Measurements from ENCODE around the gene MS4A8.
A peak's percentile ranks its signal among the peaks of the same experiment; 100 is the strongest.

Gene MS4A8

DNA sequence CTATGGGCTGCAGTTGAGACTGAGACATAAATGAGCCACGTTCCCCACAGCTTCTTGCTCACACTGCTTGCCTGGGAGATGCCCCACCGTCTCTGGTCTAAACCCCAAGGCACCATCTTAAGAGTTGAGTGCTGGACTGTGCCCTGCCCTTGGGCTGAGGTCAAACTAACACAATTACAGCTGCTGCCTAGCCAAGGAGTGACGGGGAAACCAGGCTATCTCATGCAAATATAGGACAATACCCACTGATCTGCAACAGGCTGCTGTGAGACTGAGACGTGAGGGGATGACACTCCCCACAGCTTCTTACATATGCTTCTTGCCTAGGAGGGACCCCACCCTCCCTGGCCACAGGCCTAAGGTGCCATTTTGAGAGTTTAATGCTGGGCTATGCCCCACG, 7.8 kb upstream of the MS4A8 start:
- TF ChIP-seq, protein P1, sequence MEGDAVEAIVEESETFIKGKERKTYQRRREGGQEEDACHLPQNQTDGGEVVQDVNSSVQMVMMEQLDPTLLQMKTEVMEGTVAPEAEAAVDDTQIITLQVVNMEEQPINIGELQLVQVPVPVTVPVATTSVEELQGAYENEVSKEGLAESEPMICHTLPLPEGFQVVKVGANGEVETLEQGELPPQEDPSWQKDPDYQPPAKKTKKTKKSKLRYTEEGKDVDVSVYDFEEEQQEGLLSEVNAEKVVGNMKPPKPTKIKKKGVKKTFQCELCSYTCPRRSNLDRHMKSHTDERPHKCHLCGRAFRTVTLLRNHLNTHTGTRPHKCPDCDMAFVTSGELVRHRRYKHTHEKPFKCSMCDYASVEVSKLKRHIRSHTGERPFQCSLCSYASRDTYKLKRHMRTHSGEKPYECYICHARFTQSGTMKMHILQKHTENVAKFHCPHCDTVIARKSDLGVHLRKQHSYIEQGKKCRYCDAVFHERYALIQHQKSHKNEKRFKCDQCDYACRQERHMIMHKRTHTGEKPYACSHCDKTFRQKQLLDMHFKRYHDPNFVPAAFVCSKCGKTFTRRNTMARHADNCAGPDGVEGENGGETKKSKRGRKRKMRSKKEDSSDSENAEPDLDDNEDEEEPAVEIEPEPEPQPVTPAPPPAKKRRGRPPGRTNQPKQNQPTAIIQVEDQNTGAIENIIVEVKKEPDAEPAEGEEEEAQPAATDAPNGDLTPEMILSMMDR (conservative IDR thresholded peaks at IDR 0.05; ENCODE audit: low read depth, low read length) = no peak
- DNase-seq (ENCODE audit: low read depth) = no peak
- no peak overlapping the region for H3K4me3 ChIP-seq (ENCODE audit: low read length)

DNA sequence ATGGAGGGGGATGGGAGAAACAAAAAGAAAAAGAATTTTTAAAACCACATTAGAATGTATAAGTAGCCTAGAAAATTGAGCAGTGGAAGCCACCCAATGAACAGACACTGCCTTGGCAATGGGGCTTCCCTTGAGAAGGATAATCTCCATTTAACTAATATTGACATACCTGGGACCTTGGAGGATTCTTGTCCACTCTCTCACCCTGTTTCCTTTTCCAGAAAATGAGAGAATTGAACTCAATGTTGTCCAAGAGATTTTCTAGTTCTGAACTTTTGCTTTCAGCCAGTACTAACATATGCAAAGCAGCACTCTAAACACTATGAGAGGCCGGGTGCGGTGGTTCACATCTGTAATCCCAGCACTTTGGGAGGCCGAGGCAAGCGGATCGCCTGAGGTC, 524 bp downstream of the MS4A8 start:
- TF ChIP-seq, protein P1 (conservative IDR thresholded peaks at IDR 0.05; ENCODE audit: low read depth, low read length) = no peak
- no peak overlapping the region for H3K4me3 ChIP-seq (ENCODE audit: low read length)
- no peak for DNase-seq (ENCODE audit: low read depth)

DNA sequence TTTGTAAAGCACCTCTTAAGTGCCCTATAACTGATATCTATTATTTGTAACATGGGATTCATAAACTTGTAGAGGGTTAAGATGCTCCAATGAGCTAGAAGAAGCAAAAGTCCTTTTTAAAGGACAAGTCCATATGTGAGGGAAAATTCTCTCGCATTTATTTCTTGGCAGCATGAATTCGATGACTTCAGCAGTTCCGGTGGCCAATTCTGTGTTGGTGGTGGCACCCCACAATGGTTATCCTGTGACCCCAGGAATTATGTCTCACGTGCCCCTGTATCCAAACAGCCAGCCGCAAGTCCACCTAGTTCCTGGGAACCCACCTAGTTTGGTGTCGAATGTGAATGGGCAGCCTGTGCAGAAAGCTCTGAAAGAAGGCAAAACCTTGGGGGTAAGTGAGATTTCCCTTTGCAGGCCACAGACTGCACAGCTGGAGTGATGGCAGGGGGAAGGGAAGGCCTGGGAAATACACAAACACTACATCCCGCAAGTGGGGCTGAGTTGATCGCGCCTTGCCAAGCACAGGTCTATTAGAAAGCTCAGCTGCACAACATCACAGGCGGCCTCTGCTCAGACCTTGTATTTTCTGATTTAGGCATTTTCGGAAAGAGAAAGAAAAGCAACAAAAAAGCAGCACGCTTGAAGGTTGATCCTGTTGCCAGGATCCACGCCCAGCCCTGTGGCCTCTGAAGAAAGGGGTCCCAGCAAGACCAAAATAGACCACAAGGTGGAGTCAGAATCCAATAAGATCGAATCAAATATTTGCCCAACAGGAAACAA, 1.5 kb downstream of the MS4A8 start:
- DNase-seq (ENCODE audit: low read depth) = no peak
- TF ChIP-seq, protein P1 (conservative IDR thresholded peaks at IDR 0.05; ENCODE audit: low read depth, low read length) = peak; percentile 30
- no peak overlapping the region for H3K4me3 ChIP-seq (ENCODE audit: low read length)

DNA sequence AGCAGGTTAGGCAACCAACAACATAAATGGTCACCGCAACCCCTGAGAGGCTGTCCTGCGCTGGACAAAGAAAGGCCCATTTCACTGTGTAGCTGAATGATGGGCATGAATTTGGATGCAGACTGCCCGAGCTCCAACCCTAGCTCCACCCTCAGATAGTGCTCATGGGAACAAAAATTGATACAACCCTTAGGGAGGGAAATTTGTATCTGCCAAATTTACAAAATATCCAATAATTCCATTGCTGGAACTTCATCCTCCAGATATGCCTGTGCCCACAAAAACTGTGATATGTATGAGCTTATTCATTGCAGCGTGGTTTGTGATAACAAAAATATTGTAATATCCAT, 2.0 kb downstream of the MS4A8 start:
- TF ChIP-seq, protein P1 (conservative IDR thresholded peaks at IDR 0.05; ENCODE audit: low read depth, low read length) = no peak

DNA sequence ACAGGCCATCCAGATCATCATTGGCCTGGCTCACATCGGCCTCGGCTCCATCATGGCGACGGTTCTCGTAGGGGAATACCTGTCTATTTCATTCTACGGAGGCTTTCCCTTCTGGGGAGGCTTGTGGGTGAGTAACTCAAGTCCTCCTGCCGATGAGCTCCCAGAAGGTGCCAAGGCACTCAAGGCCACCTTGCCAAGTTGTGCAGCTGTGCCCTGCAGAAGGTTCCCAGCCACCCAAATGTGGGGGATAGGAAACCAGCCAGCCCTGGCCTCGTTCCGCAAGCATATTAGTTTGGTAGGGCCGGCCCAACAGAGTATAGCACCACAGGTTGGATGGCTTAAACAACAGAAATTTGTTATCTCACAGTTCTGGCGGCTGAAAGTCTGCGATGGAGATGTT, 4.0 kb downstream of the MS4A8 start:
- no peak overlapping the region for H3K4me3 ChIP-seq (ENCODE audit: low read length)
- no peak for DNase-seq (ENCODE audit: low read depth)
- TF ChIP-seq, protein P1 (conservative IDR thresholded peaks at IDR 0.05; ENCODE audit: low read depth, low read length) = no peak

More for the DNA sequence above, 2.0 kb downstream of the MS4A8 start:
- no peak overlapping the region for H3K4me3 ChIP-seq (ENCODE audit: low read length)
- no peak for DNase-seq (ENCODE audit: low read depth)

DNA sequence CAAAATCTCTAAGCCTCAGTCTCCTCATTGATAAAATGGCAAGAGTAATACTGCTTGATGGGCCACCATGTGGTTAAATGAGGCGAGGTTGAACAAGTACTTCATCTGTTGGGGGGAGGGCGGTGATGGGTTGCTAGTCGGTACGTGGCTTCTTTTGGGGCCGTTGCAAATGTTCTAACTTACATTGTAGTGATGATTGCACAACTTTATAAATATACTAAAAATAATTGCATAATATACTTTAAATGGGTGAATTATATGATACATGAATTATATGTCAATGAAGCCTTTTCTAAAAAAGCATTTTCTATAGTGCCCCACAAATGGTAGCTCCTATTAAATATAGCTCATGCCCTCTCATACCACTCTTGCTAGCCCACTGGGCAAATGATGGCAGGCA, 6.5 kb downstream of the MS4A8 start:
- no peak overlapping the region for H3K4me3 ChIP-seq (ENCODE audit: low read length)
- TF ChIP-seq, protein P1 (conservative IDR thresholded peaks at IDR 0.05; ENCODE audit: low read depth, low read length) = no peak
- no peak for DNase-seq (ENCODE audit: low read depth)

DNA sequence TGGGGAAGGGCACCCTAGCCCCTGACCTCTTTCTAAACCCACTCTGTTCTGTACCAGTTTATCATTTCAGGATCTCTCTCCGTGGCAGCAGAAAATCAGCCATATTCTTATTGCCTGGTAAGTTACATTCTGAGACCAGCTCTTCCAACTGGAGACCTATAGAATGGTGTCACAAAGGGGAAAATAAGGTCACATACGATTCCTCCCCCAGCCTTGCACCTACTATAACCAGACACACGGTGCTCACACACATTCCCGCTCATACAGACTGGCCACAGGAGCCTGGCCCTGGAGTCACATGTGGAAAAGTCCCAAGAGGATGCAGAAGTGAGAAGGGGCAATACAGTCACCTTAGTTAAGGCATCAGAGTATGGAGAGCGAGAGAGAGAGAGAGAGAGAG, 7.5 kb downstream of the MS4A8 start:
- no peak for DNase-seq (ENCODE audit: low read depth)
- TF ChIP-seq, protein P1 (conservative IDR thresholded peaks at IDR 0.05; ENCODE audit: low read depth, low read length) = no peak
- H3K4me3 ChIP-seq (ENCODE audit: low read length) = no peak overlapping the region
